ENCODE results near the gene CYP2E1.
"Not testable (repeated sequence)": the region's sequence is repeated elsewhere in the genome, so short reads cannot be mapped to it uniquely, and the experiment has no call there.

CYP2E1 gene

GRCh38 chr10:133528845-133529575 is 1.8 kb downstream of the CYP2E1 start:
- no peak for DNase-seq

- DNase-seq: no peak
These were observed 2.4 kb downstream of the CYP2E1 start for GRCh38 chr10:133529576-133529946.

- no peak for DNase-seq
These were observed 3.3 kb downstream of the CYP2E1 start for GRCh38 chr10:133530506-133530905.

GRCh38 chr10:133532871-133533270 is 5.7 kb downstream of the CYP2E1 start:
- DNase-seq: no peak

- DNase-seq: no peak
These were observed 7.3 kb downstream of the CYP2E1 start for GRCh38 chr10:133534417-133534816.

GRCh38 chr10:133536198-133536597 is 9.0 kb downstream of the CYP2E1 start:
- DNase-seq: no peak

- no peak for DNase-seq
These were observed 10.7 kb downstream of the CYP2E1 start for GRCh38 chr10:133537546-133538545.

- not testable (repeated sequence) for DNase-seq
These were observed 14.3 kb downstream of the CYP2E1 start for GRCh38 chr10:133541441-133541975.

- no peak for DNase-seq
These were observed 17.3 kb downstream of the CYP2E1 start for GRCh38 chr10:133544506-133544905.

GRCh38 chr10:133554600-133554999 is 27.4 kb downstream of the CYP2E1 start:
- DNase-seq: no peak

GRCh38 chr10:133555521-133555920 is 28.4 kb downstream of the CYP2E1 start:
- no peak for DNase-seq

- DNase-seq: no peak
These were observed 30.2 kb downstream of the CYP2E1 start for GRCh38 chr10:133557381-133557780.

GRCh38 chr10:133559216-133559615 is 32.1 kb downstream of the CYP2E1 start:
- DNase-seq: no peak

GRCh38 chr10:133564816-133565215 is 37.7 kb downstream of the CYP2E1 start:
- no peak for DNase-seq

- DNase-seq: no peak
These were observed 38.5 kb downstream of the CYP2E1 start, which contains the start of gene SYCE1 for GRCh38 chr10:133565441-133566294. Gene SYCE1, minus strand, starts transcription at chr10:133565583. Its CDS starts 54 bp downstream, at chr10:133565529.

- no peak for DNase-seq
These were observed 40.0 kb downstream of the CYP2E1 start for GRCh38 chr10:133567119-133567518.

- no peak for DNase-seq
These were observed 40.6 kb downstream of the CYP2E1 start for GRCh38 chr10:133567609-133568286.

- DNase-seq: no peak
These were observed 41.1 kb downstream of the CYP2E1 start for GRCh38 chr10:133568287-133568614.

GRCh38 chr10:133568831-133569527 is 41.8 kb downstream of the CYP2E1 start:
- DNase-seq: not testable (repeated sequence)

- not testable (repeated sequence) for DNase-seq
These were observed 42.6 kb downstream of the CYP2E1 start for GRCh38 chr10:133569801-133570200.

- not testable (repeated sequence) for DNase-seq
These were observed 44.9 kb downstream of the CYP2E1 start for GRCh38 chr10:133572055-133572454.
